K562 (cell line): Measurements from ENCODE around the gene CARD11. TPM values are rescaled to one million over a fixed set of nuclear protein-coding genes. Genes with fewer than 3 reads are reported as not detected.

Source experiments
- GABPA ChIP-seq: fragments of 200-800 bp; sonication (Bioruptor generic); conservative IDR thresholded peaks from 2 replicates; pipeline ENCODE4 v1.6.1; 2016; ENCODE audit warnings: low read depth, missing genetic modification characterization, missing compliant biosample characterization
- GTF2F1 ChIP-seq: IDR thresholded peaks from 2 replicates; pipeline ENCODE4 v1.6.1; 2011; ENCODE audit warnings: low read depth, low read length, improper control_type of control experiment
- HDGF ChIP-seq: fragments of 450-650 bp; IDR thresholded peaks from 2 replicates; pipeline ENCODE4 v1.6.1; 2016
- NR2C2 ChIP-seq, 2 experiments: fragments of 200-800 bp in 1 of 2; sonication (Bioruptor generic) in 1 of 2; sonication (generic) in 1 of 2; formaldehyde crosslinking in 1 of 2; IDR thresholded peaks; 2 replicates each; pipeline versions ENCODE4 v1.6.1 to v1.8.0; 2016 to 2022; ENCODE audit warnings: mild to moderate bottlenecking in 1 of 2, missing compliant biosample characterization in 1 of 2, missing genetic modification characterization in 1 of 2, missing genetic modification reagents in 1 of 2
- THRA ChIP-seq: fragments of 450-650 bp; IDR thresholded peaks from 2 replicates; pipeline ENCODE4 v1.6.1; 2017; ENCODE audit warnings: mild to moderate bottlenecking, moderate library complexity
- ZBTB40 ChIP-seq, 2 experiments: fragments of 450-650 bp in 1 of 2; sonication (generic) in 1 of 2; formaldehyde crosslinking in 1 of 2; IDR thresholded peaks; 2 replicates each; pipeline versions ENCODE4 v1.7.1 to v1.9.0; 2016 to 2022; ENCODE audit warnings: inconsistent platforms in 1 of 2, mild to moderate bottlenecking in 1 of 2, missing genetic modification reagents in 1 of 2
- polyA plus RNA-seq, 8 experiments: library from polyadenylated mRNA; depleted of rRNA in 4 of 8; stranded (reverse) in 5 of 8; unstranded in 3 of 8; fragments of >200 nt; fragmentation: Nextera tagmentation in 2 of 8; fragmentation: Illumina TruSeq in 1 of 8; extraction: Ambion mirVana in 2 of 8; extraction: Trizol in 1 of 8; gene quantifications; 2 replicates each; pipeline versions ENCODE4 v1.2.1 to v1.2.3, GENCODE V29; 2011 to 2014; ENCODE audit warnings: inconsistent platforms in 1 of 8, missing spikeins in 1 of 8
- total RNA-seq, 7 experiments: library from RNA; depleted of rRNA in 6 of 7; stranded (reverse); fragments of >200 nt in 6 of 7; fragmentation: Illumina TruSeq in 2 of 7; extraction: Trizol in 2 of 7; gene quantifications; 2 replicates each; pipeline versions ENCODE4 v1.2.1 to v1.2.3, GENCODE V29; 2011 to 2021; ENCODE audit warnings: low replicate concordance in 1 of 7

The CARD11 gene
- total and polyA plus RNA-seq, 9 of the 15 experiments (the other 6 are each of a cell fraction or from before 2014, with no cell fraction given): 0.07 to 12.8 (median 5.7) TPM

- 0 out of 2 replicates have a peak, but pooled peaks have one; percentile 18 for TF ChIP-seq GABPA (tag)
- no peak for TF ChIP-seq ZBTB40 (IDR thresholded peaks at IDR 0.05)
- TF ChIP-seq ZBTB40 (CRISPR knock-in tag; IDR thresholded peaks at IDR 0.05): no peak
- TF ChIP-seq NR2C2 (CRISPR knock-in tag; IDR thresholded peaks at IDR 0.05): no peak
- 0 out of 2 replicates have a peak, but pooled peaks have one; percentile 11 for TF ChIP-seq NR2C2 (tag; IDR thresholded peaks at IDR 0.05)
- TF ChIP-seq THRA: no peak
- no peak for TF ChIP-seq GTF2F1
- TF ChIP-seq HDGF: no peak
Observed at GRCh38 chr7:2904202-2904601, 139.5 kb downstream of the CARD11 start (continued).
